HG02623 (cell line): Measurements from ENCODE around the gene INPP5K.
"Not testable (repeated sequence)": the region's sequence is repeated elsewhere in the genome, so short reads cannot be mapped to it uniquely, and the experiment has no call there.

ENCODE experiments used
- ATAC-seq: cut with Tn5 transposase; IDR thresholded peaks from one replicate; pipeline ENCODE4 v1.9.1; 2021; ENCODE audit warnings: moderate library complexity; ENCODE audit not compliant: unreplicated experiment

Gene INPP5K

DNA sequence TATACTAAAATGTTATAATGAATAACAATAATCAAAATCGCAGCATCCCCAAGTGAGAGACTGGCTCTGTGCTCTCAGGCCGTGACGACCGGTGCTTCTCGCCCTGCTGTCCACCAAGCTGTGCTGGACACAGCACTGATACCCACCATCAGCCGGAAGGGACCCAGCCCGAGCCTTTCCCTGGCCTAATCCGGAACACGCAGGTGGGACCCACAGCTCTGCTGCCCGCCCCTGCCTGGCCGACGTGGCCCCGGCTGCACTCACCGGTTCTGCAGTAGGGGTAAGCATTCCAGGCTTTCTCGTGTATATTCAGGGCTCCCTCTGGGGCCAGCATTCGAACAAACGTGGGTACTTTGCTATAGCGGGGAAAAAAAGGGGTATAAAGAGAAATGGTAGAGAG lies 31.6 kb upstream of the INPP5K start:
- no peak for ATAC-seq

- ATAC-seq: no peak
Observed at GRCh38 chr17:1546292-1546922, 30.0 kb upstream of the INPP5K start.

- no peak for ATAC-seq
Observed at GRCh38 chr17:1545618-1546017, 29.2 kb upstream of the INPP5K start.

DNA sequence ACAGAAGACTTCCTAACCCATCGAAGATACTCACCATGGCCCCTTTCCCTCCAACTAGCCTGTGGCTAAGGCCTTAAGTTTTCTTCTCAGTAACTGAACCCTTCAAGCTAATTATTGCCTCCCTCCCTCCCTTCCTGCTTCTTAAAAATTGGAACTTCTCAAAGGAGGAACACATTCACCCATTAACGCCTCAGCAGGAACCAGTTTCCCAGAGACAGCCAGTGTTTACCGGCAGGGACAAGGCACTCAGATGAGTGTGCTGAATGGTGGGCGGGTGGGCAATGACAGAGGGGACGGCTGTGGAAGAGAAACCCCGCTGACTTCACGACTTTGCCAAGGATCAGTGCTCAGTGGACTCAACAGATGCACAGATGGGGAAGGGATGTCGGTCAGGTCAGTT lies 25.9 kb upstream of the INPP5K start:
- no peak for ATAC-seq

DNA sequence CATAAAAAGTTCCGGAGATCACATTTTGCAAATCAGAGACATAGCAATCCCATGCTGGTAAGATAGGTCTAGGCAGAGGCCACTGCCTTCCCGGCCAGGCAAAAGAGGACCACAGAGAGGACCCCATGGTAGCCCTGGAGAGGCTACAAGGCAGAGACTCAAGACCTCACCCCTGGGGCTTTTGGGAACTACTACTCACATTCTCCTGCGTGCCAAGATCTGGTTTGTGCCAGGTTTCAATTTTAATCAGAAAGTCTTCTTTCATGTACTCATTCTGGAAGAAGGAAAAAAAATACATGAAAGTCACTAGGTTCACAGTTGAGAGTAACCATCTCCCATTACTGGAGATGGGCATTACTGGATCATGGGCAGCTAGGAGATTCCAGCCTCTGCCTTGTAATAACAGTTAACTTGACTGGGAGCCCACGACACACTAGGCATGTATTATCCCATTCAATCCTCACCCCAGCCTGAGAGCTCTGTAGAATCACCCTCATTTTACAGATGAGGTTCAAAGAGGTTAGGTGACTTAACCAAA lies 25.0 kb upstream of the INPP5K start:
- no peak for ATAC-seq

DNA sequence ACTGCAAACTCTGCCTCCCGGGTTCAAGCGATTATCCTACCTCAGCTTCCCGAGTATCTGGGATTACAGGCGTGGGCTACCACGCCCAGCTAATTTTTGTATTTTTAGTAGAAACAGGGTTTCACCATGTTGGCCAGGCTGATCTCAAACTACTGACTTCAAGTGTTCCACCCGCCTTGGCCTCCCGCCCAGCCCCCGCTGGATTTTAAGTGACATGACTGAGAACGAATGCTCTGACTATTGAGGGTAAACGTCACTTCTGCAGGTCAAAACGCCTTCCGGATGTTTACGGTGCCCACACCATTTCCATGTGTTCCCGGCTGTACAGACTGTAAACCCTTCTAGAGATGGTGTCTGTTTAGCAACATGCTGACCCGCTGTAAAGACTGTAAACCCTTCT lies 23.4 kb upstream of the INPP5K start:
- ATAC-seq: no peak

DNA sequence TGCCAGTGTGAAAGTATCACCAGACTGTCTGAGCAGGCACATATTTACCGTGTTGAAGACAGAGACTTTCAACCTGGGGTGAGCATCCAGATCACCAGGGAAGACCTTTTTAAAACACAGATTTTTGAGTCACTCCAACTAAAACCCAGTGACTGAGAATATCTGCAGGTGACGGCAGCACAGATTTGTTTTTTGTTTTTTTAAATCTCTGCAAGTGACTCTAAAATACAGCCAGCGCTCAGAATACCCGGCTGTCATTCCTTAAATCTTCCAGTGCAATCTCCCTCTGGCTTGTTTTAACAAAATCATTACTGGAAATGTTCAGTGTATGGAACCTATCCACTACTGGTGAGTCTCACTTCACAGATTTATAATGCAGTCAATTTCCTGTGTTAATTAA lies 19.3 kb upstream of the INPP5K start:
- no peak for ATAC-seq

DNA sequence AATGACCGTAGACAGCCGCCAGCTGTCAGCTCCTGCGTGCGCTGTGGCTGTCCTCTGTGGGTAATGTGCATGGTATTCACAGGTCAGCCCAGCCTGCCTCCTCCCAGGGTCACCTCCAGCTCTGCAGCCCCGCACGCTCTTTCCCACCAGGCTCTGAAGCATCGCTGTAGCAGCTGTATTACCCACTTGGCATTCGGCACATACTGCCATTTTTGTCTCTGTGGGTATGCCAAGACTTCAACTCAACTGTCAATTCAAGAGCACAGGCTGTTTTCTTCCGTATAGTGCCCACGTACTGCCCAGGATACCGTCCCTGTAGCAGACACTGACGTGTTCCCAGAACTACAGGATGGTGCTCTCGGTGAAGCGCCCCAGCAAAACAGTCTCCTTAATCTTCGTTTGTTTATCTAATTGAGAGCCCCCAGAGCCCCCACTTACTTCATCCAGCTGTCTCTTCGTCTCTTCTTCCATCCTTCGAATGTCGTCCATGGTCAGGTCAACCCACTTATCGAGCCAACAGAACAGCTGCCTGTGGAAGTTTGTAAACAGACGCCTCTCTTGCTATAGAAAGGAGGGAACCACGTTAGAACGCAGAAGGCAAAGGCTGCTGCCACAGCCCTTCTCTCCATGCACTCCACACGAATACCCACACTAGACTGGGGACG lies 17.4 kb upstream of the INPP5K start:
- ATAC-seq: no peak

DNA sequence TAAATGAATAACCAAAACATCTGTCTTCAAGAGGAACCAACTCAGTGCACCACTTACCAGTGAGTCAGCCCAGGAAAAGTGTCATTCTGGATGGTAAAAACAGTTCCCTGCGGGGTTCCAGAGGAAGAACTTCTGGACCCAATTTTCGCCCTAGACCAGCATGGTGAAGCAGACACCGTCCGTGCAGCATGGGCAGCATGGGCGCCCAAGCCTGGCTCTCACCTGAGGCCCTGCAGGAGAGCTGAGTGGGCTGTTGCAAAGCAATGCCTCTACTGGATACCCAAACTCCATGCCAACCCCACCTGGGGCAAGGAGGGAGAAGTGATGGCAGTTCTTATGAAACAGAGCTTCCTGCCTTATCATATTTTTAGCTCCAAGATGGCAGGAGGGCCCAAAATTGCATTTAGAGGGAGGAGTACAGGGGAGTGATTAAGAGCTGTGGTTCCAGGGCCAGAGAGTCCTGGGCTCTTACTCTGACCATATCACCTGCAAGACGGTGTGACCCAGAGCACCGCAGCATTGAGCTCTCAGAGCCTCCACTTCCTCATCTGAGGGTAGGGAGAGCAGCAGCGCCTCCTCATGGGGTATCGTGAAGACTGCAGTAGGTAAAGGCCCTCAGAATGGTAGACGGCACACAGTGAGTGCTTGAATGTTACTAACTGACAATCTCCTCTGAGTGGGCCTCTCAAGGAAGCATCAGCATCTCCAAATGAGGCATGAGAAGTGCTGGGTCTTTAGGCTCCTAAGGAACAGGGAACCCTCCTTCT lies 16.6 kb upstream of the INPP5K start:
- ATAC-seq: no peak

DNA sequence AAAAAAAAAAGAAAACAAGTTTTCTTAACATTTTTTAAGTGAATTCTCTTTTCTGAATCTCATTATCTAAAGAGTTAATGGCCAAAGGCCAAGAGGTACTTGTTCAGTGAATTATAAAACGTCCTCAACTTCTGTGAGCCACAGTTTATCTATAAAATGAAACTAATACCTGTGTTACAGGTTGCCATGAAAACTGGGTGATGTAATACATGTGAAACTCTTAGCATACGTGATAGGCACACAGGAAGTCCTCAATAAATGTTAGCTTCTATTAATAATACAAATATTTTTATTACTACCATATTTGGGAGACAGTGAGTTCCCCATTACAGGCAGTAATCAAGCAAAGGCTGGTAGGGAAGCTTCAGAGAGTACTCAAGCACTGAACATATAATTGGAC lies 13.5 kb upstream of the INPP5K start:
- ATAC-seq: no peak

GRCh38 chr17:1526876-1527275 lies 10.5 kb upstream of the INPP5K start:
- ATAC-seq: not testable (repeated sequence)

- no peak for ATAC-seq
Observed at GRCh38 chr17:1522626-1523025, 6.2 kb upstream of the INPP5K start.

GRCh38 chr17:1521086-1521640 lies 4.8 kb upstream of the INPP5K start:
- no peak for ATAC-seq

DNA sequence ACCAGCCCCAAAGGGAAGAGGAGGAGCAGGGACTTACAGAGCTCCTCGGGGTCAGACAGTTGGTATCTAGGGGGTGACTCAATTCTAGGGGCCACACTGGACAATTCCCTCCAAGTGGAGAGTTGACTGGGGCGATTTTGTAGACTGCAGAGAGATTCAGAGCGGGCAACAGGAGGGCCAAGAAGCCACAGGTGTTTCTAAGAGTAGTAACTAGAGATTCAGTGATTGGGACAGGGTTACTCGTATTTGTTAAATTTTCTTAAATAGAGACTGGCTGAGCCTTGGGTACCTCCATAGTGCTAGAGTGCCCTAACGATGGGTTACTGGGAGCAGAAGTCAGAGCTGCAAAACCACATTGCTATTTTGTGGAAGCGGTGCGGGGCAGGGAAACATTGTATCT lies 3.3 kb upstream of the INPP5K start:
- ATAC-seq: no peak

GRCh38 chr17:1518410-1518809 lies 2.0 kb upstream of the INPP5K start:
- ATAC-seq: no peak

DNA sequence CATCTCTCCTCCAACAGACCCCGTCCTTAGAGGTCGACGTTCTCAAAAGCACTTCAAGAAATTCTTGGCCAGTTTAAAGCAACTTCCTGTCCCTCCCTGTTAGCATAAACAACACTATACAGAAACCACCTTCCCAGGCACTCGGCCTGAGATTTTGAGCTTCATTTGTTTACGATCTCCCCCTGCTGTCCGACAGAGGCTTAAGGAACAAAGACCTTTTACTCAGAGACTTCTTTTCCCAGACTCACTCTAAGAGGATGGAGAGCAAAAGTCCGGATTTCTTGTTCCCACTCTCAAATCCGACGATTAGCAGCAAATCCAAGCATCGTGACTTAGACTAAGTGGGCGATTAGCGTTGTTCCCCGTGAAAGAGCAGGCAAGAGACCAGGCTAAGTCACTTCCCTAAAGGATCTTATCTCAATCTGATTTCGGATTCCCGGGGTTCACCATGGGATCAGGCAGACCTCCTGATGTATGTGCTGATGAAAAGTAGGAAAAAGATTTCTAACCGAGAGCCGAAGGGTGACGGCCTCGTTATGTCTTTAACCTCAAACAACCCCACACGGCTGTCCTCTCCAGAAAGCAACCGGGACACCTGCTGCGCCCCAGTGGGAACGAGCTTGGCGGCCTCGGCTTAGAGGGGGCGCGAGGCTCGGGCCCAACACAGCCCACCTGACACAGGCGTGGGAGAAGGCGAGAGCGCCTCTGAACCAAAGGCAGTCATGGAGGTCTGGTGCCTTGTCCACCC lies 598 bp downstream of the INPP5K start:
- ATAC-seq: peak; percentile 4

- ATAC-seq: no peak
Observed at GRCh38 chr17:1512351-1512750, 4.1 kb downstream of the INPP5K start.

GRCh38 chr17:1511756-1512321 lies 4.6 kb downstream of the INPP5K start:
- no peak for ATAC-seq

- no peak for ATAC-seq
Observed at GRCh38 chr17:1511290-1511689, 5.1 kb downstream of the INPP5K start.

DNA sequence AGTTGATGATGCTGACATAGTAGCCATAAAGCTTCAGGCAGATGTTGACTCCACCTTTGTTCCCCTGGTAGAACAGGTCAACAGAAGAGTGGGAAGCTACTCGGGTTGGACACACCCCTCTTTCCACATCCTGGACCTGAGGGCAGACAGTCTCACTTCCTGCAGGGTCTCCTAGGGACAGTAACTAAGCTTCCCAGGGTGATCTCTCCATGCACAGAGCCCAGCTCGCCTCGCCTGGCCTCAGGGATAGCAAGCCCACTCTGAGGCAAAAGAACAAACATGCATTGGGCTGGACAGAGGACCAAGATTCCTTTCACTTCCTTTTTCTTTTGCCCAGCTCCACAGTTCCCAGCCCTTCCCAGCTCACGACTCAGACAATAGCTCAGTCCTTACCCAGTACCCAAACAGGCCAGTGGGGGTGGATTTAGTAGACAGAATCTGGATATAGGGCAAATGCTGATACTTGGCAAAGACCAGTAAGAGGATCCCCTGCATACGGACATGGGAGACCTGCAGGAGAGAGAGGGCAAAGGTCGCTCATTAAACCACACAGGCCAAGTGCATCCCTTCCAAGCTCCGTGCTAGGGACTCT lies 7.0 kb downstream of the INPP5K start:
- ATAC-seq: no peak
